IPS DF 6.9 (cell line): Measurements from ENCODE around the gene SLA2.

ENCODE experiments used
- DNase-seq: peaks from one replicate; pipeline ENCODE4 v3.0.0-alpha.2; 2013; ENCODE audit warnings: low read depth, low spot score
- H3K27ac ChIP-seq: one replicate; pipeline ENCODE4 v1.5.1; 2013; ENCODE audit warnings: low read length, control low read depth
- H3K27me3 ChIP-seq: 2 replicates; pipeline ENCODE4 v1.6.1; 2013; ENCODE audit warnings: mild to moderate bottlenecking, low read length; ENCODE audit not compliant: control insufficient read depth, insufficient read depth
- H3K36me3 ChIP-seq: 2 replicates; pipeline ENCODE4 v1.6.1; 2013; ENCODE audit warnings: low read length; ENCODE audit not compliant: control insufficient read depth, insufficient read depth
- H3K4me1 ChIP-seq: 2 replicates; pipeline ENCODE4 v1.6.1; 2013; ENCODE audit warnings: low read length; ENCODE audit not compliant: control insufficient read depth, insufficient read depth
- H3K4me3 ChIP-seq: 2 replicates; pipeline ENCODE4 v1.5.1; 2013; ENCODE audit warnings: mild to moderate bottlenecking, low read length
- H3K9me3 ChIP-seq: 2 replicates; pipeline ENCODE4 v1.6.1; 2013; ENCODE audit warnings: low read length, inconsistent platforms; ENCODE audit not compliant: control insufficient read depth, insufficient read depth
- WGBS: extraction: QIAGEN DNeasy Blood & Tissue Kit; methylation state at CpG from one replicate; pipeline ENCODE4 v1.1.7; 2013; ENCODE audit warnings: mixed read lengths, missing lambda C conversion rate; ENCODE audit not compliant: insufficient read length, insufficient coverage; 5-methylcytosine and 5-hydroxymethylcytosine counted together

The SLA2 gene

GRCh38 chr20:36672991-36673390 is 27.0 kb upstream of the SLA2 start:
- Histone ChIP-seq H3K9me3 (no peaks in the 10 kb centered on the region), H3K36me3 (no peaks in the 10 kb centered on the region), H3K27ac (no peak overlapping the region), H3K27me3 (no peaks in the 10 kb centered on the region), H3K4me1 (no peaks in the 10 kb centered on the region), H3K4me3 (no peak overlapping the region)
- DNase-seq = no peak
- no CpG with 5 or more reads among the region's 4 CpGs for WGBS

- Histone ChIP-seq H3K36me3 (no peaks in the 10 kb centered on the region), H3K27me3 (no peaks in the 10 kb centered on the region), H3K4me1 (no peaks in the 10 kb centered on the region), H3K27ac (no peak overlapping the region), H3K4me3 (no peak overlapping the region), H3K9me3 (no peaks in the 10 kb centered on the region)
- no peak for DNase-seq
- WGBS = no CpG with 5 or more reads among the region's 3 CpGs
These were observed 24.8 kb upstream of the SLA2 start for GRCh38 chr20:36670665-36671357.

GRCh38 chr20:36666181-36666740 is 20.3 kb upstream of the SLA2 start:
- WGBS = no CpG with 5 or more reads among the region's 4 CpGs
- Histone ChIP-seq H3K36me3 (no peaks in the 10 kb centered on the region), H3K4me3 (no peak overlapping the region), H3K9me3 (no peaks in the 10 kb centered on the region), H3K27ac (no peak overlapping the region), H3K4me1 (no peaks in the 10 kb centered on the region), H3K27me3 (no peaks in the 10 kb centered on the region)
- no peak for DNase-seq

GRCh38 chr20:36663031-36663430 is 17.0 kb upstream of the SLA2 start:
- no peaks in the 10 kb centered on the region for H3K9me3 ChIP-seq
- no peaks in the 10 kb centered on the region for H3K27me3 ChIP-seq
- no peak overlapping the region for H3K27ac ChIP-seq
- no peaks in the 10 kb centered on the region for H3K36me3 ChIP-seq
- H3K4me1 ChIP-seq = no peaks in the 10 kb centered on the region
- no peak for DNase-seq
- H3K4me3 ChIP-seq = no peak overlapping the region
- no CpG with 5 or more reads among the region's 2 CpGs for WGBS

- Histone ChIP-seq H3K27me3 (no peaks in the 10 kb centered on the region), H3K9me3 (no peaks in the 10 kb centered on the region), H3K36me3 (no peaks in the 10 kb centered on the region), H3K4me3 (no peak overlapping the region), H3K27ac (no peak overlapping the region), H3K4me1 (no peaks in the 10 kb centered on the region)
- DNase-seq = no peak
- no CpG with 5 or more reads among the region's 3 CpGs for WGBS
These were observed 12.3 kb upstream of the SLA2 start for GRCh38 chr20:36658300-36658699.

GRCh38 chr20:36656733-36657132 is 10.7 kb upstream of the SLA2 start:
- no CpG with 5 or more reads among the region's 4 CpGs for WGBS
- H3K4me3 ChIP-seq = no peak overlapping the region
- no peaks in the 10 kb centered on the region for H3K36me3 ChIP-seq
- DNase-seq = no peak
- no peak overlapping the region for H3K27ac ChIP-seq
- H3K27me3 ChIP-seq = no peaks in the 10 kb centered on the region
- no peaks in the 10 kb centered on the region for H3K4me1 ChIP-seq
- no peaks in the 10 kb centered on the region for H3K9me3 ChIP-seq

- H3K9me3 ChIP-seq = no peaks in the 10 kb centered on the region
- WGBS = no CpG with 5 or more reads among the region's 3 CpGs
- no peaks in the 10 kb centered on the region for H3K27me3 ChIP-seq
- no peak overlapping the region for H3K4me3 ChIP-seq
- no peaks in the 10 kb centered on the region for H3K4me1 ChIP-seq
- no peak for DNase-seq
- no peak overlapping the region for H3K27ac ChIP-seq
- H3K36me3 ChIP-seq = no peaks in the 10 kb centered on the region
These were observed 9.0 kb upstream of the SLA2 start for GRCh38 chr20:36655004-36655403.

GRCh38 chr20:36654506-36654905 is 8.5 kb upstream of the SLA2 start:
- Histone ChIP-seq H3K36me3 (no peaks in the 10 kb centered on the region), H3K9me3 (no peaks in the 10 kb centered on the region), H3K27me3 (no peaks in the 10 kb centered on the region), H3K4me3 (no peak overlapping the region), H3K27ac (no peak overlapping the region), H3K4me1 (no peaks in the 10 kb centered on the region)
- no CpG with 5 or more reads among the region's 8 CpGs for WGBS
- no peak for DNase-seq

GRCh38 chr20:36653456-36653855 is 7.5 kb upstream of the SLA2 start:
- no CpG with 5 or more reads among the region's 9 CpGs for WGBS
- Histone ChIP-seq H3K4me1 (no peaks in the 10 kb centered on the region), H3K9me3 (no peaks in the 10 kb centered on the region), H3K36me3 (no peaks in the 10 kb centered on the region), H3K4me3 (no peak overlapping the region), H3K27ac (no peak overlapping the region), H3K27me3 (no peaks in the 10 kb centered on the region)
- no peak for DNase-seq

- Histone ChIP-seq H3K27ac (no peak overlapping the region), H3K9me3 (no peaks in the 10 kb centered on the region), H3K36me3 (no peaks in the 10 kb centered on the region), H3K4me1 (peaks cover 1% of the 10 kb centered on the region; the same call in 1 of the 2 replicates), H3K27me3 (no peaks in the 10 kb centered on the region), H3K4me3 (no peak overlapping the region)
- no peak for DNase-seq
- no CpG with 5 or more reads among the region's 8 CpGs for WGBS
These were observed 1.5 kb upstream of the SLA2 start for GRCh38 chr20:36647196-36648121.
